Measurements from ENCODE around the gene RBM4B. TPM values are rescaled to one million over a fixed set of nuclear protein-coding genes. Genes with fewer than 3 reads are reported as not detected.

The RBM4B gene
- 21.3 and 27.1 TPM in 2 replicates for total RNA-seq

GRCh38 chr11:66677599-66678375 is at the start of gene RBM4B:
TSS of gene RBM4B (minus strand) at chr11:66677887. CDS start at chr11:66677079, 808 bp downstream.

GRCh38 chr11:66638177-66639065 is 39.3 kb downstream of the RBM4B start, which contains the start of gene RBM4:
TSS of gene RBM4 (plus strand) at chr11:66638703. CDS start at chr11:66639712, 1,009 bp downstream.

GRCh38 chr11:66616379-66617154 is 61.1 kb downstream of the RBM4B start, which contains the start of gene RBM14:
TSS of gene RBM14 (plus strand) at chr11:66616630. CDS start at chr11:66616721, 91 bp downstream.

Other genes with a start within 250 kb of the RBM4B start
- gene MRPL11, start 239.0 kb downstream of the RBM4B start, total RNA-seq, result 41.3 and 44.1 TPM in 2 replicates
- gene PELI3, start 211.0 kb downstream of the RBM4B start, total RNA-seq, result 3.4 and 6.0 TPM in 2 replicates
- gene DPP3, start 197.5 kb downstream of the RBM4B start, total RNA-seq, result 56.5 and 75.1 TPM in 2 replicates
- 16.1 and 25.9 TPM in 2 replicates for gene BBS1, start 167.3 kb downstream of the RBM4B start, total RNA-seq
- 13.4 and 15.0 TPM in 2 replicates for gene ZDHHC24, start 131.8 kb downstream of the RBM4B start, total RNA-seq
- 0.09 TPM in 1 of 2 replicates, not detected in the other for gene ACTN3, start 131.0 kb downstream of the RBM4B start, total RNA-seq
- gene CTSF, start 109.3 kb downstream of the RBM4B start, total RNA-seq, result 18.2 and 26.3 TPM in 2 replicates
- gene CCDC87, start 84.8 kb downstream of the RBM4B start, total RNA-seq, result 0.18 and 0.28 TPM in 2 replicates
- 31.5 and 32.6 TPM in 2 replicates for gene CCS, start 84.7 kb downstream of the RBM4B start, total RNA-seq
- 20.1 and 26.7 TPM in 2 replicates for gene RBM14, start 61.3 kb downstream of the RBM4B start, total RNA-seq
- gene RBM4, start 39.2 kb downstream of the RBM4B start, total RNA-seq, result 152 and 160 TPM in 2 replicates
- gene SPTBN2, start 51.3 kb upstream of the RBM4B start, total RNA-seq, result 21.5 and 53.8 TPM in 2 replicates
- gene RCE1, start 165.6 kb upstream of the RBM4B start, total RNA-seq, result 13.1 and 15.2 TPM in 2 replicates
- gene LRFN4, start 179.2 kb upstream of the RBM4B start, total RNA-seq, result 14.7 and 18.8 TPM in 2 replicates